Heart left ventricle (tissue), 13 donors: Measurements from ENCODE around the gene USP25.

ENCODE experiments used
- POLR2A ChIP-seq, 2 donors: fragments of 450-650 bp; IDR thresholded peaks; one replicate each; pipeline ENCODE4 v1.6.1; 2017; ENCODE audit warnings: antibody characterized with exemption in 2 of 2, mild to moderate bottlenecking in 2 of 2, moderate library complexity in 2 of 2
- TF ChIP-seq, protein P1 (sequence below), 12 donors: fragments of 200-600 bp; sonication (generic) in 4 of 12; IDR thresholded peaks; one replicate each; pipeline versions ENCODE4 v1.5.0 to v1.8.0; 2018 to 2022; ENCODE audit warnings: antibody characterized with exemption in 12 of 12, mild to moderate bottlenecking in 5 of 12
- donor health status: ischemic (EF 13 %, LVEDD 7.1; RV severe dilation, severe dysfunction).
- donor health status: DM: no; HTN: yes; CAD: no.
- donor health status: DM: no; HTN: no; CAD: no.
- donor health status: ischemic (EF 25% LVEDD 6.9; RV normal size, moderate dysfunction).
- donor health status: ischemic (EF 25% LVEDD 5.7; RV mildly dilated, moderate dysfunction).
- donor health status: ischemic (EF 35%, LVEDD 5.7; RV mildly dilated, moderate dysfunction).
- donor health status: nonischemic (EF 11% LVEDD 7.7; RV severe dilation, severe dysfunction).
- donor health status: DM: yes; HTN: yes; CAD: no.
- donor health status: PGD.
- donor health status: ischemic (EF 29% LVEDD 5.4; RV normal size, mild dysfunction).
- donor health status: nonischemic (EF 23%, LVEDD 6.1; RV moderate dilation, normal function).

DNA sequence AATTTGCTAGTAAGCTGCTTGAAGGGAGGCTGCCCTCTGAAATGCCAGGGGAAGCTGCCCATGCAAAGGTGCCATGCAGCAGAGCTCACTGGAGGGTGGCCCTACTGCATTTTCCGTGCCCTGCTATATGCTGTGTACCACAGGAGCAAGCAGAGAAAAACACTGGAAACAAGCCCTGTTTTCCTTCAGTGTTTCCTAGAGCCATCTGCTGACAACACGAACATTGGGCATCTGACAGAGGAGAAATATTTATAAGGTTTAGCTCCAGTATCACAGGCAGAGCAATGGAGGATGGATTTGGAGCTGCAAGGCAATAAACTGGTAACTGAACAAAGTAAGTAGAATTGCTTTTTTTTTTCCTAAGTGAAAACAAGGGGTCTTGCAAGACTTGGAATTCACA is 198.4 kb downstream of the USP25 start:
- TF ChIP-seq, protein P1, sequence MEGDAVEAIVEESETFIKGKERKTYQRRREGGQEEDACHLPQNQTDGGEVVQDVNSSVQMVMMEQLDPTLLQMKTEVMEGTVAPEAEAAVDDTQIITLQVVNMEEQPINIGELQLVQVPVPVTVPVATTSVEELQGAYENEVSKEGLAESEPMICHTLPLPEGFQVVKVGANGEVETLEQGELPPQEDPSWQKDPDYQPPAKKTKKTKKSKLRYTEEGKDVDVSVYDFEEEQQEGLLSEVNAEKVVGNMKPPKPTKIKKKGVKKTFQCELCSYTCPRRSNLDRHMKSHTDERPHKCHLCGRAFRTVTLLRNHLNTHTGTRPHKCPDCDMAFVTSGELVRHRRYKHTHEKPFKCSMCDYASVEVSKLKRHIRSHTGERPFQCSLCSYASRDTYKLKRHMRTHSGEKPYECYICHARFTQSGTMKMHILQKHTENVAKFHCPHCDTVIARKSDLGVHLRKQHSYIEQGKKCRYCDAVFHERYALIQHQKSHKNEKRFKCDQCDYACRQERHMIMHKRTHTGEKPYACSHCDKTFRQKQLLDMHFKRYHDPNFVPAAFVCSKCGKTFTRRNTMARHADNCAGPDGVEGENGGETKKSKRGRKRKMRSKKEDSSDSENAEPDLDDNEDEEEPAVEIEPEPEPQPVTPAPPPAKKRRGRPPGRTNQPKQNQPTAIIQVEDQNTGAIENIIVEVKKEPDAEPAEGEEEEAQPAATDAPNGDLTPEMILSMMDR (IDR thresholded peaks at IDR 0.05): no peak
- TF ChIP-seq POLR2A (IDR thresholded peaks at IDR 0.05): no peak
